Muscle layer of colon (tissue), 2 donors: ENCODE results near the gene KRTAP10-10.
"Not testable (repeated sequence)": the region's sequence is repeated elsewhere in the genome, so short reads cannot be mapped to it uniquely, and the experiment has no call there.

Experiments
- H3K27ac ChIP-seq: one replicate; pipeline ENCODE4 v1.7.0; 2013; ENCODE audit warnings: low read depth, mild to moderate bottlenecking, low read length, moderate library complexity
- H3K27me3 ChIP-seq, 2 donors: one replicate each; pipeline ENCODE4 v1.7.0; 2013; ENCODE audit warnings: low read length in 2 of 2, mild to moderate bottlenecking in 2 of 2; ENCODE audit not compliant: insufficient read depth in 2 of 2, control insufficient read depth in 1 of 2
- H3K36me3 ChIP-seq: one replicate; pipeline ENCODE4 v1.7.0; 2013; ENCODE audit warnings: mild to moderate bottlenecking, low read length; ENCODE audit not compliant: insufficient read depth
- H3K4me1 ChIP-seq: one replicate; pipeline ENCODE4 v1.7.0; 2013; ENCODE audit warnings: mild to moderate bottlenecking, low read length; ENCODE audit not compliant: insufficient read depth
- H3K4me3 ChIP-seq, 2 donors: one replicate each; pipeline ENCODE4 v1.7.0; 2013; ENCODE audit warnings: low read length in 2 of 2, low read depth in 1 of 2, mild to moderate bottlenecking in 1 of 2, moderate library complexity in 1 of 2
- H3K9ac ChIP-seq: one replicate; pipeline ENCODE4 v1.7.0; 2013; ENCODE audit warnings: low read length
- H3K9me3 ChIP-seq: one replicate; pipeline ENCODE4 v1.7.0; 2013; ENCODE audit warnings: mild to moderate bottlenecking, low read length
- donor health status: abdominal sarcoma.
- donor health status: Adenocarcinoma of cecum.

Gene KRTAP10-10

DNA sequence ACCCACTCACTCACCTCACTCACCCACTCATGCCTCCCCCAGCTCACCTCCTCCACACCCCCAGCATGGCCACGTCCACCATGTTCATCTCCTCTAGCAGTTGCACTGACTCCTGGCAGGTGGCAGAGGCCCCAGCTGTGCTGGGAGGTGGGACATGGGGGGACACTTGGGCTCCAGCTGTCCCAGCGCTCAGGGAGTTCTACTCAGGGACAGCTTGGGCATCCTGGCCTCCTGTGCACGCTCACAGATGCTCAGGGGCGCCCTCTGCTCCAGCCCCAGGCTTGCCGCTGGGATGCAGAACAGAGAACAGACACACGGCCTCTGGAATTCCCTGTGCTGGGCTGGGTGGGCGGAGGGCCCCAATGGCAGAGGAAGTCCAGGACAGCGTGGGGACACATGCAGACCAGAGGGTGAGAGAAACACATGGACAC is 20.1 kb upstream of the KRTAP10-10 start:
- Histone ChIP-seq H3K27ac (no peak overlapping the region), H3K9me3 (no peaks in the 10 kb centered on the region), H3K4me3 (no peak overlapping the region), H3K36me3 (no peaks in the 10 kb centered on the region), H3K4me1 (no peaks in the 10 kb centered on the region), H3K9ac (no peak overlapping the region), H3K27me3 (peaks cover 0 to 16% of the 10 kb centered on the region in 2 donors)

DNA sequence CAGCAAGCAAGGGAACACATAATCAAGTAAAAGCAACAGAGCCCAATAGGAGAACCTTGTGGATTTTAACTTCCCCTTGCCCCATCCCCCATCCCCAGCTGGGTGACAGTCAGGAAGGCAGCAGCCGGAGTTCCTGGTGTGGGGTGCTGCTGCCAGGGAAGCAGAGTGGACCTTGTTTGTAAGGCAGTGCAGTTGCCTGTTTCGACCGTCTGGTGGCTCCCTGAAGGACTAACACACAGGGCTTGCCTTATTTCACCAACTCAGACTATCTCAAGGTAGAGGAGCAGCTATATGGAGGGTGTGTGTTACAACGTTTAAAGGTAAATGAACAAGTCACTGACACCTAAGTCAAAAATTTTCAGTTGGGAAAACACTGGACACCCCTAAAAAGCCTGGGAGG is 18.7 kb upstream of the KRTAP10-10 start:
- no peaks in the 10 kb centered on the region for H3K4me1 ChIP-seq
- H3K4me3 ChIP-seq = no peak overlapping the region
- no peak overlapping the region for H3K27ac ChIP-seq
- no peaks in the 10 kb centered on the region for H3K36me3 ChIP-seq
- H3K27me3 ChIP-seq = peaks cover 0 to 13% of the 10 kb centered on the region in 2 donors
- H3K9ac ChIP-seq = no peak overlapping the region
- H3K9me3 ChIP-seq = no peaks in the 10 kb centered on the region

DNA sequence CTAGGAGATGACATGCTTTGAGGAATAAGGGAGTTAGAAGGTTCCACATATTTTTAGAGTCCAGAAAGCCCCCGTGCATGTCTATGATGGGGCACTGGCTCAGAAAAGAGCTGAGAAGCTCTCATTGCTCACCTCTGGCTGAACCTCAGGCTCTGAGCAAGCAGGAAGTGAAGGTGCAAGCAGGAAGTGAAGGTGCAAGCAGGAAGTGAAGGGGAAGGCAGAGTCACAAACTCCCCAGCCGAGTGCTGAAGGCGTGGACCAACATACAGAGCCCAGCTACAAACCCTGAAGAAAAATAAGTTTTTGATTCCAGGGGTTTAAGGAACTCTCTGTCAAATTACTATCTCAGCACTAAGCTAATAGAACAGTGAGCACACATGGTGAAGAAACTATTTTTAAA is 18.2 kb upstream of the KRTAP10-10 start:
- Histone ChIP-seq H3K4me3 (no peak overlapping the region), H3K36me3 (no peaks in the 10 kb centered on the region), H3K27ac (no peak overlapping the region), H3K27me3 (peaks cover 0 to 9% of the 10 kb centered on the region in 2 donors), H3K4me1 (no peaks in the 10 kb centered on the region), H3K9me3 (no peaks in the 10 kb centered on the region), H3K9ac (no peak overlapping the region)

DNA sequence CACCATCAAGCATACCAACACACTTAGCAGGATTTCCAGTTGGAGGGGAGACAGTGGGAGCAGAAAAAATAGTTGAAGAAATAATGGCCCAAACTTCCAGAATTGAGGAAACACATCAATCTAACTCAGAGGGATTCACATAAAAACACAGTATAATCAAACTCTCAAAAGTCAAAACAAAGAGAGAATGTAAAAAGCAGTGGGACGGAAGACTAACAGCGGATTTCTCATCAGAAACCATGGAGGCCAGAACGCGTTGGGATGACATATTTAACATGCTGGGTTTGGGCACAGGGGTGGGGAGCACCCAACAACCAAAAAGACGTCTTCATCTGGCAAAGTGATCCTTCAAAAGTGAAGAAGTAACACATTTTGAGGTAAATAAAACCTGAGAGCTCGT is 17.3 kb upstream of the KRTAP10-10 start:
- Histone ChIP-seq H3K9ac (no peak overlapping the region), H3K4me3 (no peak overlapping the region), H3K36me3 (no peaks in the 10 kb centered on the region), H3K9me3 (no peaks in the 10 kb centered on the region), H3K27ac (no peak overlapping the region), H3K27me3 (peaks cover 0 to 7% of the 10 kb centered on the region in 2 donors), H3K4me1 (no peaks in the 10 kb centered on the region)

DNA sequence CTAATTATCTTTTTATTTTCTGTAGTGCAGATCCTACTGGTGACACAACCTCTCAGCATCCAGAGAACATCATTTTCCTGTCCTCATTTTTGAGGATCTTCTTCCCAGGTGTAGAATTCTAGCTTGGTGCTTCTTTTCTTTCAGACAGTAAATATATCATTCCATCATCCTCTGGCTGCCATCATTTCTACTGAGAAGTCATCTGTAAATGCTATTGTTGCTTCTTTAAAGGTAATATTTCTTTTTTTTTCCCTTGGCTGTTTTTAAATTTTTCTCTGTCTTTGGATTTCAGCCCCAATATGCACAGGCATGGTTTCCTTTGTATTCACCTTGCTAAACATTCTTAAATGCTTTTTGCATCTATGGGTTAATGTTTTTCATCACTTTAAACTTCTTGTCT is 13.6 kb upstream of the KRTAP10-10 start:
- no peaks in the 10 kb centered on the region for H3K9me3 ChIP-seq
- H3K36me3 ChIP-seq = no peaks in the 10 kb centered on the region
- H3K4me3 ChIP-seq = no peak overlapping the region
- H3K4me1 ChIP-seq = no peaks in the 10 kb centered on the region
- H3K27me3 ChIP-seq = peaks cover 0 to 14% of the 10 kb centered on the region in 2 donors
- no peak overlapping the region for H3K9ac ChIP-seq
- no peak overlapping the region for H3K27ac ChIP-seq

DNA sequence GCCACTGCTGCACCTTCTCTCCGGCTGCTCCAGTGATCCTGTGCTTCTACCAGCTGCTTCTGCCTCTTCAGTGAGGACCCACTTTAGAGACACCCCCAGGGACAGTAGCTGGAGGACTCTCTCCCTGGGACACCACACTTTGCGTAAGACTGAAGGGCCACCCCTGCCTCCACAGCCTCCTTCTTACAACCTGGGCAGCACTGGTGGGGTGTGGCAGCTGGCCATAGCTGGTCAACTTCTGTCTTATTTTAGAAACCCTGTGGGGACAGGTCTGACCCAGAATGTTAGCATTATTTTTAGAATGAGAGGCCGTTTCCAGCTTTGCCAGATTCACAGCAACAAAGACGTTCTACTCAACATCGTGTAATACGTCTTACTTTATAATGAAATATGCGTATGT is 11.4 kb upstream of the KRTAP10-10 start:
- Histone ChIP-seq H3K4me3 (no peak overlapping the region), H3K36me3 (no peaks in the 10 kb centered on the region), H3K27ac (no peak overlapping the region), H3K4me1 (no peaks in the 10 kb centered on the region), H3K9me3 (no peaks in the 10 kb centered on the region), H3K27me3 (peaks cover 0 to 21% of the 10 kb centered on the region in 2 donors), H3K9ac (no peak overlapping the region)

DNA sequence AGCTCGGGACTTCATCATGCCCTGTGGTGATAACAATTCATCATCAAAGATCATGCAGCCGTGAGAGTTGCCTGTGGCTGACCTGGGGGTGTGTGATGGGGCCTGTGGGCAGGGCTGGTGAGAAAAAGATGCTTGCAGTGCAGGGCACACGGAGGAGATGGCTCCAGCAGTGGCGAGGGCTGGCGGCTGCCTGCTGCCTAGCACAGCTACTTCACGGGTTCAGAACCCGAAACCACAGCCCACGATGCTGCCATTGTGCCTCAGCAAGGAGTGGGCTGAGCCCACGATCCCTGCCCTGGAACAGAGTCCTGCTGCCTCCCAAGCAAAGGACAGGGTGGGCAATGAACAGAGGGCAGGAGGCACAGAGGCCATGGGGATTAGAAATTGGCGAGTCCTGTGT is 10.9 kb upstream of the KRTAP10-10 start:
- no peaks in the 10 kb centered on the region for H3K4me1 ChIP-seq
- no peaks in the 10 kb centered on the region for H3K9me3 ChIP-seq

DNA sequence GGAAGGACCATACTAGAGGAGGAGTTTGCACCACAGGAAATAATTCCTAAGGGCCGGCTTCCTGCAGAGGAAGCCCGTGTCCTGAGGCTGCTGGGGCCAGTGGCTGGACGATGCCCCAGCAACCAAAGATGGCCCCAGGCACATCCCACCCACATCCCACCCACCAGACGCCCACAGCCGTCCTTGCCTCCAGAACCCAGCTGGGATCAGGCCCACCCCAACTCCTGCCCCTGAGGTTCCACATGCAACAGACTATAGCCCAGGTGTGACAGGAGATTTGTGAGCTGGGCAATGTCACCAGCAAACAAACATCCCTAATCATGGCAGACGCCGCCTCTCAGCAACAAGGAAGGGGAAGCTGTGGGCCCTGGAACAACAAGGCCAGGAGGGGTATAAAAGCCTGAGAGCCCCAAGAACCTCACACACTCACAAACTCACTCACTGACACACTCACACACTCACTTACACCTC is 10.4 kb upstream of the KRTAP10-10 start, which contains the start of gene KRTAP10-9:
Gene KRTAP10-9 (plus strand): TSS at position 421 of the 471 bp plus-strand sequence. CDS start 79 bp downstream, outside the sequence.
- Histone ChIP-seq H3K27ac (no peak within 1 kb of the TSS), H3K4me3 (no peak within 1 kb of the TSS), H3K36me3 (no peaks in the 10 kb centered on the region)

More for the DNA sequence above, 10.9 kb upstream of the KRTAP10-10 start:
- Histone ChIP-seq H3K27me3 (peaks cover 0 to 21% of the 10 kb centered on the region in 2 donors), H3K9ac (no peak overlapping the region), H3K4me3 (no peak overlapping the region), H3K27ac (no peak overlapping the region), H3K36me3 (no peaks in the 10 kb centered on the region)

DNA sequence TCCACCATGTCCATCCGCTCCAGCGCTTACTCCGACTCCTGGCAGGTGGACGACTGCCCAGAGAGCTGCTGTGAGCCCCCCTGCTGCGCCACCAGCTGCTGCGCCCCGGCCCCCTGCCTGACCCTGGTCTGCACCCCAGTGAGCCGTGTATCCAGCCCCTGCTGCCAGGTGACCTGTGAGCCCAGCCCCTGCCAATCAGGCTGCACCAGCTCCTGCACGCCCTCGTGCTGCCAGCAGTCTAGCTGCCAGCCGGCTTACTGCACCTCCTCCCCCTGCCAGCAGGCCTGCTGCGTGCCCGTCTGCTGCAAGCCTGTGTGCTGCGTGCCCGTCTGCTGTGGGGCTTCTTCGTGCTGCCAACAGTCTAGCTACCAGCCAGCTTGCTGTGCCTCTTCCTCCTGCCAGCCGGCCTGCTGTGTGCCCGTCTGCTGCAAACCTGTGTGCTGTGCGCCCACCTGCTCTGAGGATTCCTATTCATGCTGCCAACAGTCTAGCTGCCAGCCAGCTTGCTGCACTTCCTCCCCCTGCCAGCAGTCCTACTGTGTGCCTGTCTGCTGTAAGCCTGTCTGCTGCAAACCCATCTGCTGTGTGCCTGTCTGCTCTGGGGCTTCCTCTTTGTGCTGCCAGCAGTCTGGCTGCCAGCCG is 9.9 kb upstream of the KRTAP10-10 start:
- H3K4me3 ChIP-seq, H3K36me3 ChIP-seq, H3K27ac ChIP-seq, H3K4me1 ChIP-seq, H3K9ac ChIP-seq, H3K9me3 ChIP-seq: not testable (repeated sequence)
- peaks cover 0 to 21% of the 10 kb centered on the region in 2 donors for H3K27me3 ChIP-seq

More for the DNA sequence above, 10.4 kb upstream of the KRTAP10-10 start, which contains the start of gene KRTAP10-9:
- H3K9ac ChIP-seq = no peak within 1 kb of the TSS
- no peaks in the 10 kb centered on the region for H3K9me3 ChIP-seq
- H3K27me3 ChIP-seq = peaks cover 0 to 21% of the 10 kb centered on the region in 2 donors
- no peaks in the 10 kb centered on the region for H3K4me1 ChIP-seq

DNA sequence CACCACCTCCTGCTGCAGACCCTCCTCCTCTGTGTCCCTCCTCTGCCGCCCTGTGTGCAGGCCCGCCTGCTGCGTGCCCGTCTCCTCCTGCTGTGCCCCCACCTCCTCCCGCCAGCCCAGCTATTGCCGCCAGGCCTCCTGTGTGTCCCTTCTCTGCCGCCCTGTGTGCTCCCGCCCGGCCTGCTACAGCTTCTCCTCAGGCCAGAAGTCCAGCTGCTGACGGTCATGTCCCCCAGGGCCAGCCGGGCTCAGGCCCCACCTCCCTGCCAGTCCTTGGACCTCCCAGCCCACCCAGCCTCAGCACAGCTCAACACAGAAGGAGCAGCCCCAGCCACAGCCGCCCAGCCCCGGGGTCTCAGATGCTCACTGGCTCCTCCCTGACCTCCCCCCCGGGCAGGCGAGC is 9.3 kb upstream of the KRTAP10-10 start:
- not testable (repeated sequence) for H3K9me3 ChIP-seq, H3K4me3 ChIP-seq, H3K4me1 ChIP-seq

DNA sequence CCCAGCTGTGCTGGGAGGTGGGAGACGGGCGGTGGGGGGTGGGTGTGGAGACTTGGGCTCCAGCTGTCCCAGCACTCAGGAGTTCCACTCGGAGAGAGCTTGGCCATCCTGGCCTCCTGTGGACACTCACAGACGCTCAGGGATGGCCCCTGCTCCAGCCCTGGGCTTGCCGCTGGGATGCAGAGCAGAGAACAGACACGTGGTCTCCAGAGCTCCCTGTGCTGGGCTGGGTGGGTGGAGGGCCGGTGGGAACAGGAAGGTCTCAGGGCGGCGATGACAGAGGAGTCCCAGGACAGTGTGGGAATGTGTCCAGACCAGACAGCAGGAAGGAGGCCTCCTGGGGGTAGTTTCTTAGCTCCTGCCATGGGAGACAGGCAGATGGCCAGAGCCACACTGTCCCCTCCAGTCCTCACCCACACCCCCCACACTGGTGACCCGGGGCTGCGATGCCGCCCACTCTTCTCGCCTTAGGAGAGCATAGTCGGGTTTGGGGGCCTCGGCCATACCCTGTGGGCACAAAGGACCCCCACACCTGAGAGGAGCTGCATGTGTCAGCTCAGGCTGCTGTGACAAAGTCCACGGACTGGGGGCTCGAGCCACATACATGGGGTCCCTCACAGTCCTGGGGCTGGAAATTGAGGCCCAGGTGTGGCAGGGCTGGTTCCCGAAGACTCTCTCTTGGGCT is 8.3 kb upstream of the KRTAP10-10 start:
- H3K9me3 ChIP-seq = no peaks in the 10 kb centered on the region

More for the DNA sequence above, 9.3 kb upstream of the KRTAP10-10 start:
- peaks cover 0 to 21% of the 10 kb centered on the region in 2 donors for H3K27me3 ChIP-seq
- H3K27ac ChIP-seq, H3K36me3 ChIP-seq, H3K9ac ChIP-seq: not testable (repeated sequence)

More for the DNA sequence above, 8.3 kb upstream of the KRTAP10-10 start:
- H3K36me3 ChIP-seq = no peaks in the 10 kb centered on the region
- peaks cover 0 to 21% of the 10 kb centered on the region in 2 donors for H3K27me3 ChIP-seq
- H3K27ac ChIP-seq = no peak overlapping the region
- H3K4me1 ChIP-seq = no peaks in the 10 kb centered on the region
- H3K4me3 ChIP-seq = no peak overlapping the region
- H3K9ac ChIP-seq = no peak overlapping the region
